H1 (cell line): Measurements from ENCODE around the gene PIGL. TPM values are rescaled to one million over a fixed set of nuclear protein-coding genes. Genes with fewer than 3 reads are reported as not detected.
"Not testable (repeated sequence)": the region's sequence is repeated elsewhere in the genome, so short reads cannot be mapped to it uniquely, and the experiment has no call there.

Experiments
- CTCF ChIA-PET: fragments of 300-600 bp; sonication (Branson Sonifier 250); formaldehyde crosslinking; loops from one replicate; lab custom pipeline; 2021; ENCODE audit not compliant: partially characterized antibody; lab: Charles Lee
- POLR2A ChIA-PET: fragments of 300-600 bp; sonication (Branson Sonifier 250); formaldehyde crosslinking; loops from one replicate; lab custom pipeline; 2021; ENCODE audit warnings: inconsistent platforms; ENCODE audit not compliant: partially characterized antibody; lab: Charles Lee
- DNase-seq, 2 experiments: peaks; one replicate each; pipeline versions ENCODE4 v3.0.0 to v3.0.0-alpha.2; 2010 to 2022; ENCODE audit warnings: low spot score in 2 of 2, low read depth in 1 of 2, mixed read lengths in 1 of 2
- FAIRE-seq: peaks from 2 replicates; lab custom pipeline; 2011; peaks lifted over from hg19 to GRCh38; lab: Jason Lieb, UNC
- H2AFZ ChIP-seq: 2 replicates; pipeline ENCODE4 v1.8.1; 2012; ENCODE audit warnings: low read length, inconsistent platforms
- H2AK5ac ChIP-seq: 2 replicates; pipeline ENCODE4 v1.6.1; 2013; ENCODE audit warnings: low read depth, low read length
- H2BK120ac ChIP-seq: replicated peaks from 2 replicates; pipeline ENCODE3; 2013; ENCODE audit warnings: low read depth, low read length, inconsistent platforms
- H2BK12ac ChIP-seq: 2 replicates; pipeline ENCODE4 v1.6.1; 2013; ENCODE audit warnings: low read depth, low read length
- H2BK15ac ChIP-seq: 2 replicates; pipeline ENCODE4 v1.6.1; 2013; ENCODE audit warnings: low read length
- H2BK20ac ChIP-seq: 2 replicates; pipeline ENCODE4 v1.6.1; 2013; ENCODE audit warnings: low read length
- H2BK5ac ChIP-seq: 2 replicates; pipeline ENCODE4 v1.6.1; 2013; ENCODE audit warnings: low read depth, low read length
- H3K14ac ChIP-seq: 2 replicates; pipeline ENCODE4 v1.6.1; 2013; ENCODE audit warnings: inconsistent platforms; ENCODE audit not compliant: insufficient read length
- H3K18ac ChIP-seq: 2 replicates; pipeline ENCODE4 v1.6.1; 2013; ENCODE audit warnings: low read length; ENCODE audit errors: extremely low read depth
- H3K23ac ChIP-seq: 2 replicates; pipeline ENCODE4 v1.6.1; 2013; ENCODE audit warnings: inconsistent platforms; ENCODE audit not compliant: insufficient read length
- H3K23me2 ChIP-seq: 2 replicates; pipeline ENCODE4 v1.6.1; 2013; ENCODE audit warnings: low read depth, low read length
- H3K27ac ChIP-seq: 2 replicates; pipeline ENCODE4 v1.6.1; 2011; ENCODE audit warnings: low read depth, low read length, inconsistent platforms
- H3K27me3 ChIP-seq, 4 experiments: replicated peaks in 1 of 4; 1 replicate in 1 of 4; 2 replicates in 3 of 4; pipeline versions ENCODE4 v1.6.1 to v1.8.1; 2011 to 2013; ENCODE audit warnings: low read length in 3 of 4, mild to moderate bottlenecking in 3 of 4, inconsistent platforms in 2 of 4, mixed read lengths in 2 of 4, moderate library complexity in 1 of 4; ENCODE audit not compliant: control insufficient read depth in 3 of 4, insufficient read depth in 3 of 4; ENCODE audit errors: extremely low read depth in 1 of 4
- H3K36me3 ChIP-seq, 4 experiments: 2 replicates each; pipeline versions ENCODE4 v1.6.1 to v1.8.1; 2011 to 2013; ENCODE audit warnings: mild to moderate bottlenecking in 4 of 4, low read length in 3 of 4, moderate library complexity in 2 of 4, control low read depth in 1 of 4, inconsistent platforms in 1 of 4; ENCODE audit not compliant: insufficient read depth in 4 of 4, control insufficient read depth in 2 of 4
- H3K4ac ChIP-seq: replicated peaks from 2 replicates; pipeline ENCODE3; 2013; ENCODE audit warnings: low read length, low read depth, mixed read lengths, inconsistent platforms; ENCODE audit not compliant: insufficient read length
- H3K4me1 ChIP-seq, 4 experiments: replicated peaks in 1 of 4; 1 replicate in 1 of 4; 2 replicates in 3 of 4; pipeline versions ENCODE4 v1.6.1 to v1.8.1; 2011 to 2013; ENCODE audit warnings: low read length in 3 of 4, inconsistent platforms in 2 of 4, mixed read lengths in 1 of 4; ENCODE audit not compliant: insufficient read depth in 4 of 4, control insufficient read depth in 3 of 4
- H3K4me2 ChIP-seq, 2 experiments: 2 replicates each; pipeline versions ENCODE4 v1.6.1 to v1.8.1; 2011 to 2013; ENCODE audit warnings: low read depth in 2 of 2, low read length in 2 of 2, control low read depth in 1 of 2, inconsistent platforms in 1 of 2, mild to moderate bottlenecking in 1 of 2; ENCODE audit not compliant: insufficient read depth in 1 of 2
- H3K4me3 ChIP-seq, 4 experiments: fragments of 200-600, 300-600 bp in 1 of 4; sonication (generic), shearing (Covaris generic), sonication (Bioruptor Twin) in 1 of 4; 2 replicates each; pipeline versions ENCODE4 v1.5.1 to v1.8.1; 2011 to 2016; ENCODE audit warnings: low read length in 4 of 4, low read depth in 3 of 4, control low read depth in 2 of 4, inconsistent platforms in 2 of 4, mild to moderate bottlenecking in 2 of 4, mixed read lengths in 1 of 4, moderate library complexity in 1 of 4; ENCODE audit not compliant: insufficient read depth in 2 of 4; ENCODE audit errors: extremely low read depth in 1 of 4
- H3K56ac ChIP-seq: replicated peaks from 2 replicates; pipeline ENCODE3; 2013; ENCODE audit warnings: low read depth, mild to moderate bottlenecking, mixed read lengths, low read length, inconsistent platforms; ENCODE audit not compliant: insufficient read length
- H3K79me1 ChIP-seq: 2 replicates; pipeline ENCODE4 v1.6.1; 2013; ENCODE audit warnings: low read depth, low read length, control low read depth
- H3K79me2 ChIP-seq, 2 experiments: 2 replicates each; pipeline versions ENCODE4 v1.6.1 to v1.8.1; 2012 to 2013; ENCODE audit warnings: low read length in 2 of 2, mild to moderate bottlenecking in 2 of 2, inconsistent platforms in 1 of 2; ENCODE audit not compliant: insufficient read depth in 2 of 2, control insufficient read depth in 1 of 2
- H3K9ac ChIP-seq, 4 experiments: replicated peaks in 1 of 4; 1 replicate in 1 of 4; 2 replicates in 3 of 4; pipeline versions ENCODE4 v1.6.1 to v1.8.1; 2011 to 2013; ENCODE audit warnings: low read depth in 3 of 4, low read length in 3 of 4, control low read depth in 2 of 4, mild to moderate bottlenecking in 2 of 4, moderate library complexity in 2 of 4, inconsistent platforms in 1 of 4; ENCODE audit errors: extremely low read depth in 1 of 4
- H3K9me3 ChIP-seq, 2 experiments: 2 replicates each; pipeline versions ENCODE4 v1.6.1 to v1.8.1; 2012 to 2013; ENCODE audit warnings: mild to moderate bottlenecking in 2 of 2, moderate library complexity in 2 of 2, control low read depth in 1 of 2, inconsistent platforms in 1 of 2, low read depth in 1 of 2, low read length in 1 of 2, mixed read lengths in 1 of 2; ENCODE audit not compliant: insufficient read depth in 2 of 2
- H4K20me1 ChIP-seq, 2 experiments: replicated peaks in 1 of 2; 2 replicates each; pipeline versions ENCODE3 to v1.8.1; 2011 to 2013; ENCODE audit warnings: inconsistent platforms in 2 of 2, low read length in 2 of 2, mild to moderate bottlenecking in 1 of 2; ENCODE audit not compliant: insufficient read depth in 2 of 2, control insufficient read depth in 1 of 2
- H4K5ac ChIP-seq: 2 replicates; pipeline ENCODE4 v1.6.1; 2013; ENCODE audit warnings: low read length, low read depth, mixed read lengths, inconsistent platforms; ENCODE audit not compliant: insufficient read length
- H4K8ac ChIP-seq: 2 replicates; pipeline ENCODE4 v1.8.0; 2013; ENCODE audit warnings: mild to moderate bottlenecking, moderate library complexity, low read length, inconsistent platforms; ENCODE audit not compliant: insufficient read depth; ENCODE audit errors: extremely low read depth
- H4K91ac ChIP-seq: replicated peaks from 2 replicates; pipeline ENCODE3; 2013; ENCODE audit warnings: low read length, mixed read lengths, inconsistent platforms; ENCODE audit not compliant: insufficient read length
- EP300 ChIP-seq, 2 experiments: IDR thresholded peaks; 1 replicate in 1 of 2; 2 replicates in 1 of 2; pipeline ENCODE4 v1.6.1; 2011 to 2012; ENCODE audit warnings: low read depth in 2 of 2, low read length in 2 of 2, mild to moderate bottlenecking in 2 of 2, borderline replicate concordance in 1 of 2, inconsistent platforms in 1 of 2, moderate library complexity in 1 of 2
- KDM1A ChIP-seq: fragments of 200-600, 300-600 bp; sonication (generic); IDR thresholded peaks from 2 replicates; pipeline ENCODE4 v1.7.1; 2016; ENCODE audit warnings: mild to moderate bottlenecking, low read length, borderline replicate concordance
- NANOG ChIP-seq: IDR thresholded peaks from 2 replicates; pipeline ENCODE4 v1.6.1; 2011; ENCODE audit warnings: low read length, low read depth, mild to moderate bottlenecking, inconsistent platforms; ENCODE audit not compliant: insufficient read depth, poor library complexity, severe bottlenecking
- PHF8 ChIP-seq: fragments of 200-600 bp; sonication (generic); conservative IDR thresholded peaks from 2 replicates; pipeline ENCODE4 v1.7.1; 2012; ENCODE audit warnings: low read depth, mild to moderate bottlenecking, inconsistent platforms, low read length, moderate library complexity
- POLR2A ChIP-seq, 2 experiments: IDR thresholded peaks; 1 replicate in 1 of 2; 2 replicates in 1 of 2; pipeline ENCODE4 v1.6.1; 2011; ENCODE audit warnings: low read depth in 2 of 2, low read length in 2 of 2, mild to moderate bottlenecking in 2 of 2; ENCODE audit errors: control extremely low read depth in 1 of 2
- RFX5 ChIP-seq: IDR thresholded peaks from 2 replicates; pipeline ENCODE4 v1.6.1; 2011; ENCODE audit warnings: low read depth, low read length, improper control_type of control experiment, borderline replicate concordance
- SP1 ChIP-seq: IDR thresholded peaks from 2 replicates; pipeline ENCODE4 v1.6.1; 2011; ENCODE audit warnings: low read depth, low read length
- WGBS, 2 experiments: shearing (Covaris generic) in 1 of 2; methylation state at CpG; one replicate each; pipeline versions ENCODE4 v1.1.6 to v1.1.7; 2013 to 2015; ENCODE audit warnings: low lambda C conversion rate in 2 of 2, mixed read lengths in 2 of 2, inconsistent platforms in 1 of 2, low coverage in 1 of 2, missing lambda C conversion rate in 1 of 2; ENCODE audit not compliant: insufficient replicate concordance in 2 of 2, insufficient coverage in 1 of 2, insufficient read length in 1 of 2; ENCODE audit errors: extremely low coverage in 1 of 2, missing lambda C conversion rate in 1 of 2; 5-methylcytosine and 5-hydroxymethylcytosine counted together
- polyA plus RNA-seq, 7 experiments: library from polyadenylated mRNA; depleted of rRNA in 3 of 7; stranded (reverse) in 5 of 7; unstranded in 2 of 7; fragments of >200 nt in 5 of 7; fragments of 200-250 nt in 2 of 7; gene quantifications; 1 replicate in 5 of 7; 2 replicates in 1 of 7; 4 replicates in 1 of 7; pipeline versions ENCODE4 v1.2.1 to v1.2.3, GENCODE V29; 2011 to 2013; ENCODE audit warnings: missing spikeins in 2 of 7, mixed read lengths in 2 of 7
- total RNA-seq: library from RNA; stranded (reverse); fragmentation: NEBNext Ultra II Directional; extraction: Animal tissue kit (Norgen Biotek cat#: 25700); gene quantifications from 2 replicates; pipeline ENCODE4 v1.2.1, GENCODE V29; 2021
- TF ChIP-seq, protein P1 (sequence below): IDR thresholded peaks from 2 replicates; pipeline ENCODE4 v1.6.1; 2012; ENCODE audit warnings: inconsistent platforms

PIGL gene
- total and polyA plus RNA-seq, 2 of the 8 experiments (the other 6 are each of a cell fraction or from before 2014, with no cell fraction given): 28.4 to 30.8 TPM

DNA sequence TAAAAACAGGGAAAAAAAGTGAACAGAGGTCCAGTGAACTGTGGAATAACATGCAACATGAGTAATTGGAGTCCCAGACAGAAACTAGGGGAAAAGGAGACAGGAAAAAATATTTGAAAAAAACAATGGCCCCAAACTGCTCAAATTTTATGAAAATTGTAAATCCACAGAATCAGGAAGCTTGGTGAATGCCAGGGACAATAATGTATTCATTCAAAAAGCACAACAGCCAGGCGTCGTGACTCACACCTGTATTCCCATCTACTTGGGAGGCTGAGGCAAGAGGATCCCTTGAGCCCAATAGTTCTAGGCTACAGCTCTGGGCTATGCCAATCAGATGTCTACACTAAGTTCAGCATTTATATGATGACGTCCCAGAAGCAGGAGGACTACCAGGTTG lies 25.4 kb upstream of the PIGL start (continued):
- TF ChIP-seq KDM1A: no peak
- TF ChIP-seq EP300 (IDR thresholded peaks at IDR 0.05; ENCODE audit: borderline replicate concordance in 1 of 2, low read depth in 2 of 2, low read length in 2 of 2): no peak
- TF ChIP-seq, protein P1, sequence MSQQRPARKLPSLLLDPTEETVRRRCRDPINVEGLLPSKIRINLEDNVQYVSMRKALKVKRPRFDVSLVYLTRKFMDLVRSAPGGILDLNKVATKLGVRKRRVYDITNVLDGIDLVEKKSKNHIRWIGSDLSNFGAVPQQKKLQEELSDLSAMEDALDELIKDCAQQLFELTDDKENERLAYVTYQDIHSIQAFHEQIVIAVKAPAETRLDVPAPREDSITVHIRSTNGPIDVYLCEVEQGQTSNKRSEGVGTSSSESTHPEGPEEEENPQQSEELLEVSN: no peak
- no peak for TF ChIP-seq POLR2A (IDR thresholded peaks at IDR 0.05; ENCODE audit: control extremely low read depth in 1 of 2, low read depth in 2 of 2, low read length in 2 of 2)
- TF ChIP-seq PHF8: no peak
- no peak for TF ChIP-seq SP1
- TF ChIP-seq RFX5: no peak
- TF ChIP-seq NANOG: no peak

DNA sequence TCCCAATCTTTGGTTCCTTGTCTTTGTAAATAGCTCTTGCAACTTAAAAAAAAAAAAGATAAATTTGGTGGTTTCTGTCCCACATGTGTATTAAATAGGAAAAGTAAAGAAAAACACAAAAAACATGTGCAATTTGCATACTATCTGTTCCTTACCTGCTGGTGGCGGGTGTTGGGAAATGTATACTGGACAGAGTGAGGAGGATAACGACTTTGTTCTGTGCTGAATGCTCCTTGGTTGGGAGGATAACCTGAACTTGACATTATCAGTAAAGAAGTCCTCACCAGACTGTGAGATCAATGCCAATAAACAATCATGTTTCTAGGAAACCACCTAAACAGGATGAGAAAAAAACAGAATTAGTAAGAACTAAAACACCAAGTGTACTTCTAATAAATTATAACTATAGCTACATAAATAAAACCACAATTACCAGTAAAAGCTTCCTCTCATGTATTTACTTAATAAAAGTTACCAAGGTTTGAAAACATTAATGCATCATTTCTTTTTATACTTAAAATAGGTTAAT lies 22.6 kb upstream of the PIGL start:
- H3K56ac ChIP-seq, H3K4me2 ChIP-seq, H3K4ac ChIP-seq, H4K5ac ChIP-seq, H3K79me1 ChIP-seq, H3K18ac ChIP-seq, H2AFZ ChIP-seq, H2BK15ac ChIP-seq, H2BK5ac ChIP-seq, H3K36me3 ChIP-seq, H3K4me1 ChIP-seq, H2BK12ac ChIP-seq, H2BK120ac ChIP-seq, H3K4me3 ChIP-seq, H3K23ac ChIP-seq, H4K91ac ChIP-seq, H4K8ac ChIP-seq, FAIRE-seq, H4K20me1 ChIP-seq, H3K9me3 ChIP-seq, H3K14ac ChIP-seq, DNase-seq, CTCF ChIA-PET, H3K9ac ChIP-seq, H2AK5ac ChIP-seq, H3K27me3 ChIP-seq, H2BK20ac ChIP-seq, H3K23me2 ChIP-seq, H3K27ac ChIP-seq: not testable (repeated sequence)
- H3K79me2 ChIP-seq: peaks cover 0 to 50% of the 10 kb centered on the region in 2 experiments; a peak in 3 of 4 replicates
- WGBS, 2 experiments: 84% methylated on average over 2 of the region's 2 CpGs; no CpG with 5 or more reads in 1 of the 2 experiments
- POLR2A ChIA-PET: interaction anchor here (1.1 kb wide), 1 partner anchor 21 kb away, joined by 3 read pairs; the partner anchor contains the start of gene NCOR1
